Trophoblast cell (in vitro differentiated cells and primary cell): ENCODE results near the gene PRDM16.

ENCODE experiments used
- DNase-seq, 2 donors: peaks; one replicate each; pipeline ENCODE4 v3.0.0-alpha.2; 2016
- H2AFZ ChIP-seq: 2 replicates; pipeline ENCODE4 v1.6.1; 2013; ENCODE audit warnings: low read length, moderate library complexity, mild to moderate bottlenecking; ENCODE audit not compliant: insufficient read depth, poor library complexity
- H2AK5ac ChIP-seq: 2 replicates; pipeline ENCODE4 v1.6.1; 2013; ENCODE audit warnings: mild to moderate bottlenecking, low read length
- H2BK120ac ChIP-seq: 2 replicates; pipeline ENCODE4 v1.6.1; 2013; ENCODE audit warnings: low read length, mild to moderate bottlenecking, moderate library complexity; ENCODE audit not compliant: insufficient read depth, poor library complexity
- H2BK12ac ChIP-seq: 2 replicates; pipeline ENCODE4 v1.6.1; 2013; ENCODE audit warnings: mild to moderate bottlenecking, low read length, moderate library complexity
- H2BK5ac ChIP-seq: 2 replicates; pipeline ENCODE4 v1.6.1; 2013; ENCODE audit warnings: low read length, low read depth, moderate library complexity, mild to moderate bottlenecking; ENCODE audit not compliant: poor library complexity
- H3K14ac ChIP-seq: 2 replicates; pipeline ENCODE4 v1.6.1; 2013; ENCODE audit warnings: mild to moderate bottlenecking, low read length
- H3K18ac ChIP-seq: 2 replicates; pipeline ENCODE4 v1.6.1; 2013; ENCODE audit warnings: mild to moderate bottlenecking, low read length
- H3K23ac ChIP-seq: 2 replicates; pipeline ENCODE4 v1.6.1; 2013; ENCODE audit warnings: low read length
- H3K27ac ChIP-seq: 2 replicates; pipeline ENCODE4 v1.5.1; 2013; ENCODE audit warnings: low read depth, mild to moderate bottlenecking, inconsistent platforms, low read length, moderate library complexity
- H3K27me3 ChIP-seq: 2 replicates; pipeline ENCODE4 v1.6.1; 2013; ENCODE audit warnings: inconsistent platforms, mild to moderate bottlenecking, low read length, moderate library complexity; ENCODE audit not compliant: insufficient read depth
- H3K36me3 ChIP-seq, 2 experiments: 1 replicate in 1 of 2; 2 replicates in 1 of 2; pipeline ENCODE4 v1.6.1; 2013; ENCODE audit warnings: low read length in 2 of 2, mild to moderate bottlenecking in 2 of 2, moderate library complexity in 1 of 2; ENCODE audit not compliant: insufficient read depth in 2 of 2, control insufficient read depth in 1 of 2
- H3K4ac ChIP-seq: 2 replicates; pipeline ENCODE4 v1.6.1; 2013; ENCODE audit warnings: low read depth, mild to moderate bottlenecking, low read length, moderate library complexity
- H3K4me1 ChIP-seq, 2 experiments: 1 replicate in 1 of 2; 2 replicates in 1 of 2; pipeline ENCODE4 v1.6.1; 2013; ENCODE audit warnings: low read length in 2 of 2, mild to moderate bottlenecking in 2 of 2, moderate library complexity in 1 of 2; ENCODE audit not compliant: insufficient read depth in 2 of 2, control insufficient read depth in 1 of 2
- H3K4me2 ChIP-seq: 2 replicates; pipeline ENCODE4 v1.6.1; 2013; ENCODE audit warnings: inconsistent platforms, mild to moderate bottlenecking, low read length, moderate library complexity
- H3K4me3 ChIP-seq: 2 replicates; pipeline ENCODE4 v1.5.1; 2013; ENCODE audit warnings: mild to moderate bottlenecking, low read depth, low read length, inconsistent platforms
- H3K79me1 ChIP-seq: one replicate; pipeline ENCODE4 v1.6.1; 2013; ENCODE audit warnings: low read length
- H3K79me2 ChIP-seq: 2 replicates; pipeline ENCODE4 v1.6.1; 2013; ENCODE audit warnings: low read length, mild to moderate bottlenecking; ENCODE audit not compliant: control insufficient read depth, insufficient read depth, poor library complexity
- H3K9ac ChIP-seq: 2 replicates; pipeline ENCODE4 v1.6.1; 2013; ENCODE audit warnings: mild to moderate bottlenecking, low read length
- H3K9me3 ChIP-seq: 2 replicates; pipeline ENCODE4 v1.6.1; 2013; ENCODE audit warnings: low read depth, mild to moderate bottlenecking, control low read depth, inconsistent platforms, low read length; ENCODE audit not compliant: insufficient read depth
- H4K12ac ChIP-seq: 2 replicates; pipeline ENCODE4 v1.6.1; 2013; ENCODE audit warnings: low read depth, mild to moderate bottlenecking, low read length, moderate library complexity
- H4K8ac ChIP-seq: 2 replicates; pipeline ENCODE4 v1.6.1; 2013; ENCODE audit warnings: low read depth, mild to moderate bottlenecking, low read length, moderate library complexity
- H4K91ac ChIP-seq: one replicate; pipeline ENCODE4 v1.6.1; 2013; ENCODE audit warnings: low read depth, mild to moderate bottlenecking, low read length, moderate library complexity
- WGBS: extraction: QIAGEN DNeasy Blood & Tissue Kit; methylation state at CpG from one replicate; pipeline ENCODE4 v1.1.7; 2013; ENCODE audit warnings: missing lambda C conversion rate; ENCODE audit not compliant: insufficient read length, insufficient coverage; ENCODE audit errors: extremely low coverage; 5-methylcytosine and 5-hydroxymethylcytosine counted together

PRDM16 gene

DNA sequence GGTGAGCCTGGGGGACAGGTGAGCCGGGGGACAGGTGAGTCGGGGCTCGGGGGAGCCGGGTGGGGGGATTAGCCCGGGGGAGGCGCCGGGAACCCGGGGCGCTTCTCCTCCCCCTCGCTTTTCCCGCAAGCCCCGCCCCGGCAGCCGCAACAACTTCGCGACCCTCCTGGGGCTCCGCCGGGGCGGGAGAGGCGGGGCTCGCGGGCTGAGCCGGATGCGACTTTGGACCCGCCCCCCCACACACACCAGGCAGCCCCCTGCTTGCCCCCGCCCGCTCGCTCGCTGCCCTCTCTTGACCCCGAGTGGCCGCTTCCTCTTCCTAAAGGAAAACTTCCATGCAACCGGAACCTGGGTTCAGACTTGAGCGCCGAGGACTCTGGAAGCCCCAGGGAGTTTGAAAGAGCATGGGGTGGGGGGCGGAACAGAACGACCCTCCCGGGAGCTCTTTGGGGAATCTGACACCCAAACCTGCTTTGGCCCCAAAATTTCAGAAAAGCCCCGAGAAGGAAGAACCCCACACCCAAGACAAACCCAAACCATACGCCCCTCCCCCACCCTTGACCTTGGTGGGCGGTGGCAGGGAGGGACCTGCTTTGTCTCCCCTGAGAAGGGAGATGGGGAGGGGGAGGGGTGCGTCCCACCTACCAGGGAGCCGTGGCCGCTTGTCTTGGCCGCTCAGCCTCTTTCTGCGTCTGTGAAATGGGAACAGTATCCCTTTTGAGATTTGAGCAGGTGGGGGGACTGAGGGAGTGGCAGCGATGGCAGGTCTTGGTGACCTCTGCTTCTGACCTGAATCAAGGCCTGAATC, 386.0 kb downstream of the PRDM16 start:
- Histone ChIP-seq H3K27me3 (no peaks in the 10 kb centered on the region), H2BK120ac (no peak overlapping the region), H4K8ac (peak overlapping the region; percentile 43), H3K9me3 (no peaks in the 10 kb centered on the region), H3K4me2 (peak overlapping the region; percentile 82), H2AK5ac (no peak overlapping the region), H3K36me3 (no peaks in the 10 kb centered on the region), H3K79me2 (peaks cover 2% of the 10 kb centered on the region), H3K4me3 (peak overlapping the region; percentile 76), H3K79me1 (peaks cover 12% of the 10 kb centered on the region), H3K4ac (no peak overlapping the region), H2AFZ (peak overlapping the region; percentile 57), H3K14ac (peak overlapping the region; percentile 55), H4K12ac (no peak overlapping the region), H3K27ac (peak overlapping the region; percentile 63), H4K91ac (peak overlapping the region; percentile 82), H3K23ac (no peak overlapping the region), H3K18ac (peak overlapping the region; percentile 12), H2BK5ac (peak overlapping the region; percentile 57), H3K9ac (no peak overlapping the region), H3K4me1 (peaks cover 15 to 26% of the 10 kb centered on the region in 2 experiments), H2BK12ac (no peak overlapping the region)
- no CpG with 5 or more reads among the region's 46 CpGs for WGBS
- peak; percentile 30 to 55 for DNase-seq

DNA sequence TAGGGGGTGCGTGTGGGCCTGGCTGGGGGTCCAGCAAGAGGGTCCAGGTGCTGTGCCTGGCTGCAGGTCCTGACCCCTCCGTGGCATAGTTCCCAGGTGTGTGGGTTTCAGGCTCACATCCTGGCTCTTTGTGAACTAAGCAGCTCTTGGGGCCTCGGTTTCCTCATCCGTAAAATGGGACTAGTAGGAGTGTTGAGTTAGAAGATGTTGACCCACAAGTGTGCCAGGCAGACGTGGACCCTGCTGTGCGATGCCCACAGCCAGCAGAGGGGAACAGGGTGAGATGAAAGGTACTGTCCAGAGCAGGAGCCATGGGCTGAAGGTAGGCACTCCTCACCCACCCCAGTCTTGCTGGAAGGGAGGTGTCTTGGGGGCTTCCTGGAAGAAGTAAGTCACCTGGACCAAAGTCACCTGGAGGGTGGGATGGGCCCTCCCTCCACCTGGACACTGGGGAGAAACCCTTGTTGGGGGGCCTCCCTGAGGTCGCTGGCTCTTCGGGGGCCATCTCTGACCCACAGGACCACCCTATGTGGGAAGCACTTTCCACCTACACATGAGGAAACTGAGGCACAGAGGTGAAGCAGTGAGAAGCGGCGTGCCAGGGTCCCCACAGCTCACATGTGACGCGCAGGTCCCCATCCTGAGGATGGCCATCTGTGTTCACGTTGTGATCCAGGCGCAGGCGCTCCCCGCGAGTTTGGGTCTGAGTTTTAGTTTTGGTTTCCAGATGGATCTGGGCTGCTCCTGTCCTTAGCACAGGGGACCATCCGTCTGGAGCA, 386.9 kb downstream of the PRDM16 start:
- no peak overlapping the region for H2BK12ac ChIP-seq
- no peak overlapping the region for H3K14ac ChIP-seq
- H3K9ac ChIP-seq: no peak overlapping the region
- no peak overlapping the region for H3K4me3 ChIP-seq
- no peak overlapping the region for H3K4me2 ChIP-seq
- no peak overlapping the region for H2AK5ac ChIP-seq
- H4K8ac ChIP-seq: no peak overlapping the region
- DNase-seq: no peak
- H3K27me3 ChIP-seq: no peaks in the 10 kb centered on the region
- no peak overlapping the region for H3K23ac ChIP-seq
- no CpG with 5 or more reads among the region's 18 CpGs for WGBS
- no peak overlapping the region for H3K27ac ChIP-seq
- no peak overlapping the region for H4K91ac ChIP-seq
- H4K12ac ChIP-seq: no peak overlapping the region
- no peaks in the 10 kb centered on the region for H3K9me3 ChIP-seq
- H2BK5ac ChIP-seq: no peak overlapping the region
- no peak overlapping the region for H2AFZ ChIP-seq
- peaks cover 16% of the 10 kb centered on the region for H3K79me1 ChIP-seq
- H3K18ac ChIP-seq: no peak overlapping the region
- H3K36me3 ChIP-seq: no peaks in the 10 kb centered on the region
- H3K4ac ChIP-seq: no peak overlapping the region
- H3K4me1 ChIP-seq: peaks cover 23 to 35% of the 10 kb centered on the region in 2 experiments
- H3K79me2 ChIP-seq: peaks cover 2% of the 10 kb centered on the region
- no peak overlapping the region for H2BK120ac ChIP-seq

DNA sequence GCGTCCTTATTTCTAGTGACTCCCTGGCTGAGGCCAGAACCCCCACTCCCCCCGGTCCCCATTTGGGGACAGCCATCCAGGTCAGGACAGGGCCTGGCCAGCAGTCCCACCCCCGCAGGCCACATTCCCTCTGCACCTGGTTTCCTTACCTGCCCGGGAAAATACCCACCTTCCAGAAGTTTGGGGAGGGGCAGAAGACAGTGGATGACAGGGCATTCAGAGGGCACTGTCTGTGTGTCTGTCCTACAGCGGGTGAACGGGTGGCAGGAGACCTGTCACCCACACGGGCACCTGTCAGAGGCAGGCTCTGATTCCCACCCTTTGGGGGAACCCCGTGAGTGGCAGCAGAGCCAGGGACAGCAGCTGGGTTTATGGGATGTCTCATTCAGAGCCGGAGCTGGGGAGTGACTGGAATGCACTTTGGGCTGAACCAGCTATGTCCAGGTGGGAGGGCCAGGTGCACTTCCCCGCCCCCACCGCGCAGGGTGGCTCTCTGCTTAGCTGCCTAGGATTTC, 387.5 kb downstream of the PRDM16 start:
- no CpG with 5 or more reads among the region's 12 CpGs for WGBS
- Histone ChIP-seq H3K79me1 (peaks cover 16% of the 10 kb centered on the region), H4K12ac (no peak overlapping the region), H2BK120ac (no peak overlapping the region), H4K91ac (no peak overlapping the region), H3K9ac (no peak overlapping the region), H2BK12ac (no peak overlapping the region), H3K18ac (no peak overlapping the region), H3K27me3 (no peaks in the 10 kb centered on the region), H3K36me3 (no peaks in the 10 kb centered on the region), H3K27ac (no peak overlapping the region), H3K79me2 (peaks cover 2% of the 10 kb centered on the region), H3K4me2 (no peak overlapping the region), H2AFZ (no peak overlapping the region), H2BK5ac (no peak overlapping the region), H3K14ac (no peak overlapping the region), H3K4ac (no peak overlapping the region), H3K4me3 (no peak overlapping the region), H2AK5ac (no peak overlapping the region), H3K9me3 (no peaks in the 10 kb centered on the region), H3K23ac (no peak overlapping the region), H3K4me1 (peaks cover 28 to 40% of the 10 kb centered on the region in 2 experiments), H4K8ac (no peak overlapping the region)
- peak in 1 of 2 donors; percentile 34 for DNase-seq

DNA sequence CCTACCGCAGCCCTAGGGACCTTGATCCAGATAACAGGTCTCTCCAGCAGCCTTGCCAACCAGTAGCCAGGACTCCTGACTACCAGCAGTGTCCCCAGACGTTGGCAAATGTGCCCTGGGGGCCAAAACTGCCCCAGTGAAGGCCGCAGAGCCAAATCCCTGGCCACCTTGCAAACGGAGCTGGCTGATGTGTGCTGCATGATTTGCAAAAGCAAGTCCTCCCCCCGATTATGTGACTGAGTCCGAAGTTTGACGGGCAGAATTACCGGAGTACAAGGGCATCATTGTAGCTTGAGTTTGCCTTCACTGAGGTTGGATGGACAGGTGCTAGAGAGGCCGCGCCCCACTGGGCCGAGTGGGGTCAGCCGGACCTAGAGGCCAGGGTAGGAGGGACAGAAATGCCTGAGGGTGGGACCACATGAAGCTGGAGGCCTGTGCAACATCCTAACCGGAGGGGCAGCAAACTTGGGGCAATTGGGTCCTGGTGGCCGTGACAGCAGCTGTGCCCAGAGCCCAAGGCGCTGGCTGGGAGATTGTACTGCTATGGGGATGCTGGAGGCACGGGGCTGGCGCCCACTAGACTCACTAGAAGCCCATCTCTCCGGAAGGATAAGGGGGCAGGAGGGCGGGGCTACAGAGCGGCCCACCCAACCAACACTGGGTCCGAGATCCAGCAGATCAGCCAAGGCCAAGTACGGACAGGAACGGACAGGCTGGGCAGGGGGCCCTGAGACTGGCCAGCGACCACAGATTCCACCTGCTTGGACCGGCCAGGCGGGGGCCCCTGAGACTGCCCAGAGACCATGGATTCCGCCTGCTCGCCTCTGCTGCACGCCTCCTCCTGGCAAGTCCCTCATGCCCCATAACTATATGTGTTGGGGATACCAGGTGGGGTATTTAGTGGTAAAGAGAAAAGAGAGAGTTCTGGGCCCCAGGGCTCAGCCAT, 388.2 kb downstream of the PRDM16 start:
- Histone ChIP-seq H3K79me1 (peaks cover 20% of the 10 kb centered on the region), H3K4me2 (no peak overlapping the region)

More for the DNA sequence above, 388.2 kb downstream of the PRDM16 start:
- Histone ChIP-seq H3K79me2 (peaks cover 2% of the 10 kb centered on the region), H3K36me3 (no peaks in the 10 kb centered on the region), H3K27me3 (no peaks in the 10 kb centered on the region), H4K12ac (no peak overlapping the region), H3K9ac (no peak overlapping the region), H3K14ac (no peak overlapping the region), H3K4me3 (no peak overlapping the region), H3K4ac (no peak overlapping the region), H4K91ac (no peak overlapping the region), H2BK12ac (no peak overlapping the region), H2BK120ac (no peak overlapping the region), H2AK5ac (no peak overlapping the region), H3K4me1 (peaks cover 32 to 44% of the 10 kb centered on the region in 2 experiments), H2AFZ (no peak overlapping the region), H3K27ac (no peak overlapping the region), H4K8ac (no peak overlapping the region), H3K23ac (no peak overlapping the region), H2BK5ac (no peak overlapping the region), H3K18ac (no peak overlapping the region), H3K9me3 (no peaks in the 10 kb centered on the region)
- no CpG with 5 or more reads among the region's 29 CpGs for WGBS
- DNase-seq: peak in 1 of 2 donors; percentile 58
